Astrocyte of the hippocampus (primary cell): ENCODE data around the gene ANO8.
"Not testable (repeated sequence)": the region's sequence is repeated elsewhere in the genome, so short reads cannot be mapped to it uniquely, and the experiment has no call there.

ENCODE experiments used
- DNase-seq: peaks from one replicate; pipeline ENCODE4 v3.0.0; 2011; ENCODE audit warnings: low read depth, low spot score

ANO8 gene

GRCh38 chr19:17334414-17335409 is at the start of gene ANO8:
TSS of gene ANO8 (minus strand) at chr19:17334855. CDS start at chr19:17334670, 185 bp downstream.
- peak; percentile 99 for DNase-seq

- DNase-seq: no peak
Observed at GRCh38 chr19:17380426-17381138, 45.9 kb upstream of the ANO8 start.

- no peak for DNase-seq
Observed at GRCh38 chr19:17379221-17379631, 44.6 kb upstream of the ANO8 start.

GRCh38 chr19:17378271-17378670 is 43.6 kb upstream of the ANO8 start:
- no peak for DNase-seq

GRCh38 chr19:17376935-17377600 is 42.4 kb upstream of the ANO8 start, which contains the start of gene PLVAP:
TSS of gene PLVAP (minus strand) at chr19:17377342. CDS start at chr19:17377288, 54 bp downstream.
- no peak for DNase-seq

GRCh38 chr19:17370026-17370587 is 35.5 kb upstream of the ANO8 start:
- DNase-seq: no peak

GRCh38 chr19:17365361-17365760 is 30.7 kb upstream of the ANO8 start:
- DNase-seq: no peak

- DNase-seq: not testable (repeated sequence)
Observed at GRCh38 chr19:17363852-17364605, 29.4 kb upstream of the ANO8 start.

GRCh38 chr19:17359905-17360800 is 25.5 kb upstream of the ANO8 start:
- DNase-seq: no peak

GRCh38 chr19:17358395-17358794 is 23.7 kb upstream of the ANO8 start:
- peak; percentile 74 for DNase-seq

- no peak for DNase-seq
Observed at GRCh38 chr19:17357724-17358123, 23.1 kb upstream of the ANO8 start.

GRCh38 chr19:17357078-17357666 is 22.5 kb upstream of the ANO8 start:
- DNase-seq: no peak

GRCh38 chr19:17353386-17353785 is 18.7 kb upstream of the ANO8 start:
- DNase-seq: no peak

GRCh38 chr19:17352608-17353280 is 18.1 kb upstream of the ANO8 start:
- DNase-seq: no peak

- no peak for DNase-seq
Observed at GRCh38 chr19:17351815-17352435, 17.3 kb upstream of the ANO8 start.

- DNase-seq: peak; percentile 81
Observed at GRCh38 chr19:17348700-17349099, 14.0 kb upstream of the ANO8 start.

GRCh38 chr19:17347877-17348276 is 13.2 kb upstream of the ANO8 start:
- no peak for DNase-seq

GRCh38 chr19:17347361-17347760 is 12.7 kb upstream of the ANO8 start:
- no peak for DNase-seq
